Embryonic facial prominence (tissue), 1 donor: ENCODE results near the gene POLA2.
A peak's percentile ranks its signal among the peaks of the same experiment; 100 is the strongest.
"Not testable (repeated sequence)": the region's sequence is repeated elsewhere in the genome, so short reads cannot be mapped to it uniquely, and the experiment has no call there.

Source experiments
- DNase-seq: peaks from one replicate; pipeline ENCODE4 v3.0.0-alpha.2; 2016; ENCODE audit errors: extremely low spot score

The POLA2 gene

DNA sequence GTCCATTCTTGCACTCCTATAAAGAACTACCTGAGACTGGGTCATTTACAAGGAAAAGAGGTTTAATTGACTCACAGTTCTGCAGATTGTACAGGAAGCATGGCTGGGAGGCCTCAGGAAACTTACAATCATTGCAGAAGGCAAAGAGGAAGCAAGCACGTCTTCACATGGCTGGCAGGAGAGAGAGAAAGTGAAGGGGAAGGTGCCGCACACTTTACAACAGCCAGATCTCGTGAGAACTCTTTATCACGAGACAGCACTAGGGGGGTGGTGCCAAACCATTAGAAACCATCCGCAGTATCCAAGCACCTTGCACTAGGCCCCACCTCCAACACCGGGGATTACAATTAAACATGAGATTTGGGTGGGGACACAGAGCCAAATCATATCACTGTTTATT is 19.4 kb upstream of the POLA2 start:
- DNase-seq: no peak

DNA sequence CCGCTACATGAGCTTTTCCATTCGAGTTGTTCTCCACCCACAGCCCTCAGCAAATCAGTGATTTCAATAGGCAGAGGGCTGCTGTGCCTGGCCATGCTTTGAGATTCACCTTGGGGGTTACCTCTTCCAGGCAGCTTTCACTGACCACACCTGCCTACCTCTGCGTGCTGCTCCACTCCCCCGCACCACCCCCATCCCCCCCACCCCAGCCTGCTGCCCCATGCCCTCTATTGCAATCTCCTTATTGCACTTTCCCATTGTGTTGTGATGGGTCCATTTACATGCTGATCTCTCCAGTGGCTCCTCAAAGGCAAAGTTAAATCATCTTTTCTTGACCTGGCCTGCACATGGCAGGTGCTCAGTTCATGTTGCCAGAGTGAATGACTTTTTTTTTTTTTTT is 18.0 kb upstream of the POLA2 start:
- no peak for DNase-seq

DNA sequence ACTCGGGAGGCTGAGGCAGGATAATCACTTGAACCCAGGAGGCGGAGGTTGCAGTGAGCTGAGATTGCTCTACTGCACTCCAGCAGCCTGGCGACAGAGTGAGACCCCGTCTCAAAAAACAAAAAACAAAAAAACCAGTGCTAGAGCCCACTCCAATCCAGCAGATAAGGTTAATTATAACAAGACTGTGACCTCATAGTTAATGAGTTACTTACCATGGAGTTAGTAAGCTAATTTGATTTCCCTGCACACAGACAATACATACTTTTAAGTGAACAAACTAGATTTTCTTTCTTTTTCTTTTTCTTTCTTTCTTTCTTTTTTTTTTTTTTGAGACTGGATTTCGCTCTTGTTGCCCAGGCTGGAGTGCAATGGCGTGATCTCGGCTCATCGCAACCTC is 16.7 kb upstream of the POLA2 start:
- DNase-seq: not testable (repeated sequence)

DNA sequence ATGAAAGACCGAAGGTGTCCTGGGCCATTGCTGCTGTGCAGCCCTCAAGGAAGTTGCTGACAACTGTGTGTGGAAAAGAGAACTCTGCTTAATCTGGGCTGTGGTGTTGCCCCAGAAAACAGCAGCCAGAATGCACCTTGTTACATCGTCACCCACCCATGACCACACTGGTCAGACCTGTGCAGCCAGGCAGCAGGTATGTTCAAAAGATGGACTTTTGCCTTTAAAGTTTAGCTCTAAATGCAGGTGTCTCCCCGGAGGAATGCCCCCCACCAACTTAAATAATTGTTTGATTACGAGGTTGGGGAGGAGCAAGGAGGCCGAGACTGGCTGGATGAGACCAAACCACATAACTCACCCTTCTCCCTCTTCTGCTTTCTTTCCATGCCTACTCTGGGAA is 15.3 kb upstream of the POLA2 start:
- DNase-seq: no peak

DNA sequence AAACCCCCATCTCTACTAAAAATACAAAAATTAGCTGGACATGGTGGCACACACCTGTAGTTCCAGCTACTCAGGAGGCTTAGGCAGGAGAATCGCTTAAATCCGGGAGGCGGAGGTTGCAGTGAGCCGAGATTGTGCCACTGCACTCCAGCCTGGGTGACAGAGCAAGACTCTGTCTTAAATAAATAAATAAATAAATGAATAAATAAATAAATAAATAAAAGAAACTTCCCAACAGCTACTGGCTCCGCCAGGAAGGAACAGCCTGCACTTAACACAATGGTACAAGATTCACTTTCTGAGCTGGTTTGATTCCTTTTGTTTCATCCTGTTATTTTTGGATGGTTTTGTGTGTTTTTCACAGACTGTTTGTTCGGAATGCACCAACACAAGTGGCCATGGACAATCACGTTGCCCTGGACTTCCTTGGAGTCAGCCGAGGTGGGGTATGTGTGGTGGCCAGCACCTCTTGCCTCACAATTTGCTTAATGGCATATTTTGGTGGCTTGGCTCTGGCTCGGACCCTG is 13.5 kb upstream of the POLA2 start:
- not testable (repeated sequence) for DNase-seq

DNA sequence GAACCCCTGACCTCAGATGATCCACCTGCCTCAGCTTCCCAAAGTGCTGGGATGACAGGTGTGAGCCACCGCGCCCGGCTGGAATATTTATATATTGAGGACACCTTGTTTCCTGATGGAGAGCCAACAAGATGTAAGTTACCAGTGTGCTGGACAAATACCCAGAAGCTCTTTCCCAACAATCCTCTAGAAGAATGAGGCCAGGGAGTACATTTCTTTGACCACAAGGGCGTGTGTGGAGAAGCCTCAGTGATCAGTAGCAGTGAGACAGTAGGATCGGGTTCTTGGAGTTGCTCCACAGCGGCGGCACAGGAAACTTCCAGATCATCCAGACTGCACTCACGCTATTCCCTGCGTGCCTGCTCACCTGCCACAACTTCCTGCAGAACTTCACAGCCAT is 10.3 kb upstream of the POLA2 start:
- no peak for DNase-seq

DNA sequence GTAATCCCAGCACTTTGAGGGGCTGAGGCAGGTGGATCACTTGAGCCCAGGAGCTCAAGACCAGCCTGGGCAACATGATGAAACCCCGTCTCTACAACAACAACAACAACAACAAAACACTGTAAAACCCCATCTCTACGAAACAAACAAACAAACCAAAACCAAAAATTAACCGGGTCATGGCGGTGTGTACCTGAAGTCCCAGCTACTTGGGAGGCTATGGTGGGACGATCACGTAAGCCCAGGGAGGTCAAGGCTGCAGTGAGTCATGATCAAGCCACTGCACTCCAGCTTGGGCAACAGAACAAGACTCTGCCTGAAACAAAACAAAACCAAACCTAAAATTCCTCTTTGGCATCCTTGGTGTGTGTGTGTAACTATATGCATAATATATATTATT is 7.0 kb upstream of the POLA2 start:
- no peak for DNase-seq

DNA sequence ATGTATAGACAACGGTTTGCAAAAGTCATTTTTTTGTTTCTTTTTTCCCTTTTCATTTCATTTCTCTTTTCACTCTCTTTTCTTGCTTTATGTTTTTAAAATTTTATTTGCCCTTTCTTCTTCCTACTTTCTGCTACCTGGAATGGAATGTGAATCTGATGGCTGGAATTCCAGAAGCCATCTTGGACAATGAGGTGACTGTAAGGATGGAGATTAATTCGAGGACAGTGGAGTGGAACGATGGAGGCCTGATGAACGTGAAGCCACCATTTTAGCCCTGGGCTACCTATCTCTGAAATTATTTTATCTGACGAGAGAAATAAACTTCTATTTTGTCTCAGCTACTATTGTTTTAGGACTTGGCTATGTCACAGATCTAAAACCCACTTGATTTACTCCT is 2.8 kb upstream of the POLA2 start:
- no peak for DNase-seq

DNA sequence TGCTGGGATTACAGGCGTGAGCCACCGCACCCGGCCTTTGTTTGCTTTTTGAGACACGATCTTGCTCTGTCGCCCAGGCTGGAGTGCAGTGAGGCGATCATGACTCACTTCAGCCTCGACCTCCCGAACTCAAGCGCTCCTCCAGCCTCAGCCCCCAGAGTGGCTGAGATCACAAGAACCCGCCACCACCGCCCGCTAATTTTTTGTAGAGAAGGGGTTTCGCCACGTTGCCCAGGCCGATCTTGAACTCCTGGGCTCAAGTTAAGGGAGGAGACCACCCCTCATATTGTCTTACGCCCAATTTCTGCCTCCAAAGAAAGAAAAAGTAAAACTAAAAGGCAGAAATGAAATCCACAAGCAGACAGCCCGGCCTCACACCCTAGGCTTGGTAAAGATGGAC is 1.5 kb upstream of the POLA2 start:
- DNase-seq: no peak

DNA sequence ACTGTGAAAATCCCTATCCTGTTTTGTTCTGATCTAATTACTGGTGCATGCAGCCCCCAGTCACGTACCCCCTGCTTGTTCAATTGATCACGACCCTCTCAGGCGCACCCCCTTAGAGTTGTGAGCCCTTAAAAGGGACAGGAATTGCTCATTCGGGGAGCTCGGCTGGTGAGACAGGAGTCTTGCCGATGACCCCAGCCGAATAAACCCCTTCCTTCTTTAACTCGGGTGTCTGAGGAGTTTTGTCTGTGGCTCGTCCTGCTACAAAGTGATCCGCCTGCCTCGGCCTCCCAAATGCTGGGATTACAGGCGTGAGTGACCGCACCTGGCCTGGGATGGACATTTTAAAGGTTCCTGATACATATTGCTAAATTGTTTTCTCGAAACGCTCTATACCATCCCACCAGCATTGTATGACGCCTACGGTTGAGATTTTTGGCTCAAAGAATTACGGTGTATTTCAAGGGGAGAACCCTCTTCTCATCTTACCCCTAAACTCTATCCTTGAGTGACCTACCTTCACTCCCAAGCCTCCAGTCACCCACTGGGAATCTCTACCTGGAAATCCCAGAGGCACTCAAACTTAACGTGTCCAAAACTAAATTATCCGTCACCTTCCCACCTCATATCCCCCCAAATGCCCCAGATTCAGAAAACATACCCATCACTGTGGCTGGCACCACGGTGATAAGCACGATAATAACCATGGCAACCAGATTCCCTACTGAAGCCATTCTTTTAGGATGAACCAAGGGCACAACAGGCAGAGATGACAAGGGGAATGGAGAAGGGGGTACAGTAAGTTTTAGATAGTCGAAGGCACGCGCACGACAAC is 789 bp upstream of the POLA2 start:
- DNase-seq: no peak

DNA sequence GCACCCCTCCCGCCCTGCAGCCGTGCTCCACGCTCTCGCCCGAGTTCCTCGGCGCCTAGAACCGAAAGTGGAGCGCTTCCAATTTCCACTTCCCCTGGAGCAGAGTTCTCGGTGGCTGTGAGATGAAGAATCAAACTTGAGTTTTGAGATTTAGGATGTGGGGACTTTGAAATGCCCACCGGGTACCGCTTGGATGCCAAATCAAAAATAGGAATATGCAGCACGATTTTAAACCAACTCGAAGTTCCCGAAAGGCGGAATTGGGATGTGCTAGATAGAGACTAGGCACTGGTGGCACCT is 569 bp downstream of the POLA2 start:
- DNase-seq: no peak

DNA sequence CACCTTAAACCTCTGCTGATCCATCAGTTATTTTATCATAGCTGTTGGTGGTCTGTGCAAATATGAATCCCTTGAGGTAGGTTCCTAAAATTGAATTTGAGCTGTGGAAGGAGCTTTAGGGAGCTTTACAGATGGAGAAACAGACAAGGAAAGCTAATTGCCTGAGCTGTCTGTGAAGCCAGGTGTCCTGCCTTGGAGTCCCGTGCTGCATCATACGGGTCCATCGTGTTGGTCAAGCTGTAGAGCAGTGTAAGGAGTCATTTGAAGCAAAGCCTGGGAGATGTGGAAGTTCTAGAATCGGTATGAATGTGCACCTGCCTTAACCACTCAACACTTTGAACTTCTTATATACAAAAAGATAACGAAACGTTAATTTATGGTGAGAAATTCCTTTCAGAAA is 1.0 kb downstream of the POLA2 start:
- DNase-seq: no peak

DNA sequence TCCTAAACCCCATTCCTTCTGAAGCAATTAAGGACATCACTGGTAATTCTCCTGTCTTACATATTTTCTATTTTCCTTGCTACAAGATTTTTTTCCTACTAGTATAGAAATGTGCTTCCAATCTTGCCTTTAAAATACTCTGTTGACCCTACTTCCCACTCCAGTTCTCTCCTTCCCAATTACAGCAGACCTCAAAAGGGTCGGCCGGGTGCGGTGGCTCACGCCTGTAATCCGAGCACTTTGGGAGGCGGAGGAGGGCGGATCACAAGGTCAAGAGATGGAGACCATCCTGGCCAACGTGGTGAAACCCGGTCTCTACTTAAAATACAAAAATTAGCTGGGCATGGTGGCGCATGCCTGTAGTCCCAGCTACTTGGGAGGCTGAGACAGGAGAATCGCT is 3.0 kb downstream of the POLA2 start:
- DNase-seq: not testable (repeated sequence)

DNA sequence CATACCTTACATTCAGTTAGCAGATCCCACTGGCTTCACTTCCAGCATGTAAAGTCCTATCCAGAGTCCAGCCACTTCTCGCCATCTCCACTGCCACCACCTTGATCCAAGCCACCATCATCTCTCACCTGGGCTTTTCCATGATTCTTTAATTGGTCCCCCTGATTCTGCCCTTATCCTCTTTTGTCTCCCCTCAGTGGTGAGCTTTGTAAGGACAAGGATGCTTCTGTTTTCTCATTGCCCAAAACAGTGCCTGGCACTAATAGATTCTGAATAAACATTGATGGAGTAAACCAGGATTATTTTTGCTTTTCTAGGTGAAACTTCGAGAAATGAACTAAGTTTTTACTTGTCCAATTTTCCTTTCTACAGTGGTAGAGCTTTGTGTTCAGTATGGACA is 4.4 kb downstream of the POLA2 start:
- no peak for DNase-seq

DNA sequence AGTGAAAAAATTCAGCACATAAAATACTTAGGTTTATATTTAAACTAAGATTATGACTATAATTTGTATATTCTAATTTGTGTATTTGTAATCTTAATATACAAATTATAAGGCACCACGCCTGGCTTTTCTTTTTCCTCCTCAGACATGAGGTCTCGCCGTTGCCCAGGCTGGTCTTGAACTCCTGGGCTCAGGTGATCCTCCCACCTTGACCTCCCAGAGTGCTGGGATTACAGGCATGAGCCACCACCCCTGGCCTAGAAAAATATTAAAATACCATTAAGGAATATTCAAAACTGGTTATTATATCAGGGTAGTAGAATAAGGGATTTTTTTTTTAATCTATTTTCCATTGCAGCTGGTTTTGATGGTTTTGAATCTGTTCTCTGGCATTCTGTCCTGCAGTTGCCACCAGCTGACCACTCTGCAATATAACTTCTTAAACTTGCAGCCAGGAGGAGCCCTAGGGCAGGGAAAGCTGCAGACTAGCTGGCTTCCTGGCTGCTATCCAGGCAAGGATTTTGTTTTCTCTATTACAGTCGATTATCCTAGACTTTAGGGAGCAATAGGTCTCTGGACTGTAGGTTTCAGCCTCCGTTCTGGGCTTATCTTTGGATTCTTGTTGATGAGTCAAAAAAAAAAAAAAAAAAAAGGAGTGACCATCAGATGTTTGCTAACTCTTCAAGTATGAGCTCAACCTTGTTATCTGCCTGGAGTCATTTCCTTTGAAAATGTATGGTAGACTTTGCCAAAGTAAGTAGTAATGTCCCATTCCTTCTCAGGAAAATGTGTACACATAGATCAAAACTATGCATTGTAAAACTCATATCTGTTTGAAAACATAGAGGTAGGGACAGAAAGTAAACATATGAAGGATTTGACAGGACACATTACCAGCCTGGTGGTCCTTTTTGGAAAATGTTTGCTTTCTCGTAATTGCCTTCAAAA is 13.2 kb downstream of the POLA2 start:
- peak; percentile 40 for DNase-seq

DNA sequence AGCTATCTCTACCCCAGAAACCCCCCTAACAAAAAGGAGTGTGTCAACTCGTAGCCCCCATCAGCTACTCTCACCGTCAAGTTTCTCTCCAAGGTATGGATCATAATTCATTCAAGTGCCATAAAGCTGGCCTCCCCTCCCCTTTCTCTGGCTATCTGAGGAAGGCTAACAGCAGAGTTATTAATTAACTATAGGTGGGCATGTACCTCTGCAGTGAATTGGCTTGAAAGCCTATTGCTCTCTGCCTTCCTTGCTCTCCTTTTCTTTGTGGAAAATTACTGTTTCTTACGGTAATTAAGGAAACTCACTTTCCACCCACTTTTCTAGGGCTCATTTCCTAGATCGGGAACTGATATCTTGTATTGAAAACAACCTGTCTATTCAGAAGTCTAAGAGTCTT is 14.1 kb downstream of the POLA2 start:
- no peak for DNase-seq

DNA sequence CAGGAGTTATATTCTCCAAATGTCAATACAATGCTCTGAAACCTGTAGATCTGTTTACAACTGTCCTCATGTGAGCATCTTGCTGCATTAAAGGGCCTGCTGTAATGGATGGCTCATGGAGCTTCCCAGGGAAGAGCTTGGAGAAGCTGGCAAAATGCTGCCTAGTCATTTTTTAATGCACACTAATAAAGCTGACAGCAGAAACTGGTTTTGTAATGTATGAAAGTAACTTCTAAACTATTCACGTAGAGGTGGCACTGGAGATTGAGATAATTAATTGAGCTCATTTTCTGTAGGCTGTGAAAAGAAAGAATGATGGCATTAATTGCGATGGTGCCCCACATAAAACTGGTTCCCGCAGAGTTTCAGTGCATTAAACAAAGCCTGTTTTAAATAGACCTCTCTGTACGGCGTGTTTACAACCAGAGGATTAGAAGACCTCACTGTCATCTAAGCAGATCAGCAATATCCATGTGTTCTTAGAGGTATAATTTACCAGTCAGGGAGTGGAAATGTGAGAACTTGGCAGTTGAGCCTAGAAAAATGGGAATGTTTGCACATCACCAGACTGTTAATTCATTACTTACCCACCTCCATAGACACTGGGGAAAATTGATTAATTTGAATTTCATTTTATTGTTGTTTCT is 16.0 kb downstream of the POLA2 start:
- DNase-seq: no peak

DNA sequence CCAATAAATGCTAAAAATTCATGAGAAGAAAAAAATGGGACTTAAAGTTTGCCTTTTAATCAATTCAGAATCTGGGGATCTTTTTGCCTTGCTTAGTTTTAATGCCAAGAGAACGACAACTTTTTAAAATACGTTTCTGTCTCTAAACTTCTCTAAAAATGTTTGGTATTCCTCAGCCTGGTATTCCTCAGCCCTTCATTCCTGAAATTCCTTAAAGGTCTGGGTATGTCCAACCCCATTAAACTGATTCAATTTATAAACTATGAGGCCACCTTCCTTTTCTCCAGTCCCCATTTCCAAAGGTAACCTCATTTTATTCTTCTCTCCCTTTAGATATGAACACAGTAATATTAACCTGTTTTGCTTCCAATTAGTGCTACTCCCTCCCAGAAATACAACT is 16.6 kb downstream of the POLA2 start:
- no peak for DNase-seq

DNA sequence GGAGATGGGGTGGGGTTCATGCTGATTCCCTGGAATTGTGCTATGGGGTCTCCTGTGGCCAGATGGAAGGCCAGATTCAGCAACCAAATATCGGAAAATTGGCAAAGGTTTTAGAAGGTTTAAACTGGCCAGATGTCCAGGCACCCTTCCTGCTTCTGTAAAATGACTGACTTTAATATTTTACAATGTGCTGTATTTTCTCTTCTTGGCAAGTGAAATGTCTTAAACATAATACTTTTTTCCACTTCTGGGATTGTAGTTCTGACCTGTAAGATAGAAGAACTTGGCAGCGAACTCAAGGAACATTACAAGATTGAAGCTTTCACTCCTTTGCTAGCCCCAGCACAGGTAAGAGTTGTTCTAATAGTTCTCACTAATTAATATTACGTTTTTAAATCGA is 17.5 kb downstream of the POLA2 start:
- no peak for DNase-seq

DNA sequence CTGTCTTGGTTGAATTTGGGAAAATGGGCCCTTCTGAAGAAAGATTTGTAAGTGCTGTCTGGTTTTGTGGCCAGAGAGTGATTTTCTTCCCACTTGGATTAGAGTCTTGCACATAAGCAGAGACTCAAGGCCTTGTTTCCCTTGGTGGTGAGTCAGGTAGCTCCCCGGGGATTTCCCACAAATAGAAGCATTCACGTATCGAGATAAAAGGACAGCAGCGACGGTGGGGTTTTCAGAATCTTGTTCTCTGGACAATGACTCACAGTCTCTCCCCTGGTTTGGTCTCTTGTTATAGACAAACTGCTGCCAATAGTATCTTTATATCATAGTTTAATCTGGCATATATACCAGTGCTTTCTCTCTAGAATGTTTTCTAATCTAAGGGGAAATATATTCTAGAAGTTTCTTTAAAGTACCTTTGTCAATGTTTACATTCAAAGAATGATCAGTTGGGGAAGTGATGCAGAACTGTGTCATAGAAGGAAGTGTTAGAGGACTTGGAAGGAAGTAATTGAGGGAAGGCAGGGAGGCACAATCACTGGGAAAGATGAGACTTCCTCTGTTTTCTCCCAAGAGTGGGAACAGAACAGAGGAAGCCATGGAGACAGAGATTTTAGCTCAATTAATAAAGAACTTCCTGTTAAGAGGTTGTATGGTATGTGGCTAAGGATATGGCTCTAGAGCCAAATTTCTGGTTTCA is 18.1 kb downstream of the POLA2 start:
- DNase-seq: no peak

DNA sequence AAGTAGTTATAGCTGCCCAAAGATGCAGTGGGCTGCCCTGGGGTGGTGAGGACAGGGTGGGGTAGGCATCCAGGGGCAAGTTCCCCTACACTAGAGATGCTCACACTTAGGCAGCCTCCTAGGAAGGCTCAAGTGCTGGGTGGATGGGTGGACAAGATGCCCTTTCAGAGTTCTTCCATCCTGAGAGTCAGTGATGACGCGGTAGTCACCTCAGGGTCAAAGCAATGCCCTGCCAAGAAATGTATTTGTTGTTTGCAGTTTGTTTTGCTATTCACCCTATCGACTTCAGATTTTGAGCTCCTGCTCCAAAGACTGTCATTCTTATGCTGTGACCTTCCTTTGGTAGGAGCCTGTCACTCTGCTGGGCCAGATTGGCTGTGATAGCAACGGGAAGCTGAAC is 18.9 kb downstream of the POLA2 start:
- DNase-seq: no peak

DNA sequence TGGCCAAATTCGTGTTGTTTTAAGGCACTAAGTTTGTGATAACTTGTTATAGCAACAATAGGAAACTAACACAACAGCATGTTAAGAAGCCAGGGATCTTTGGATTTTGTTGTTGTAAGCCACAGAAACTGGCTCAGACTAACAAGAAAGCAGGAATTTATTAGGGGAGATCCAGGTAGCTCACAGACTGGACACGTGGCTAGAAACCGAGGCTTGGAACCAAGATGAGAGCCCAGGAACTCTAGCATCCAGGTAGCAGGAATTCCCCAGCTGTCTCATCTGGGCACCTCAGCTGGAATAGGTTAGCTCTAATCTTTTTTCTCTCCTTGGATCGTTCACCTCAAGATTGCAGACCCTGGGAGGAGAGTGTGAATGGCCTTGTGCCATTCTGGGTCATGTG is 24.9 kb downstream of the POLA2 start:
- no peak for DNase-seq
